AG04450 (cell line): ENCODE results near the gene SLC6A4. TPM values are rescaled to one million over a fixed set of nuclear protein-coding genes. Genes with fewer than 3 reads are reported as not detected.

Experiments
- CTCF ChIA-PET: fragments of 300-600, 350-600 bp; formaldehyde crosslinking; extraction: SDS; loops from one replicate; lab custom pipeline; 2022; ENCODE audit warnings: antibody characterized with exemption, inconsistent platforms; lab: Charles Lee
- POLR2A ChIA-PET: fragments of 350-600 bp; formaldehyde crosslinking; extraction: SDS; loops from one replicate; lab custom pipeline; 2021; ENCODE audit warnings: antibody characterized with exemption, inconsistent platforms; lab: Yijun Ruan, JAX
- DNase-seq: peaks from one replicate; pipeline ENCODE4 v3.0.0-alpha.2; 2011; ENCODE audit warnings: low read depth, low spot score
- H3K27ac ChIP-seq: one replicate; pipeline ENCODE4 v1.5.1; 2012; ENCODE audit warnings: low read depth, low read length, control low read depth
- H3K27me3 ChIP-seq: one replicate; pipeline ENCODE4 v1.6.0; 2012; ENCODE audit warnings: low read length; ENCODE audit not compliant: control insufficient read depth, insufficient read depth
- H3K4me3 ChIP-seq: 2 replicates; pipeline ENCODE4 v1.5.1; 2011; ENCODE audit warnings: mild to moderate bottlenecking, low read depth, low read length, control low read depth
- H3K9me3 ChIP-seq: 2 replicates; pipeline ENCODE4 v1.5.1; 2012; ENCODE audit warnings: low read length; ENCODE audit not compliant: control insufficient read depth, insufficient read depth
- CTCF ChIP-seq: IDR thresholded peaks from 2 replicates; pipeline ENCODE4 v1.5.1; 2011; ENCODE audit warnings: low read depth, low read length, control low read depth, inconsistent platforms
- polyA plus RNA-seq: library from polyadenylated mRNA; depleted of rRNA; stranded (reverse); fragments of >200 nt; gene quantifications from 2 replicates; pipeline ENCODE4 v1.2.3, GENCODE V29; 2011

The SLC6A4 gene
- polyA plus RNA-seq, 1 experiment, result not detected

GRCh38 chr17:30254150-30254549, 18.7 kb upstream of the SLC6A4 start:
- CTCF ChIA-PET, result no interaction called here
- H3K4me3 ChIP-seq, result no peak overlapping the region

GRCh38 chr17:30253312-30253711, 17.8 kb upstream of the SLC6A4 start:
- H3K4me3 ChIP-seq, result no peak overlapping the region
- H3K27me3 ChIP-seq, result no peaks in the 10 kb centered on the region
- H3K9me3 ChIP-seq, result no peaks in the 10 kb centered on the region
- DNase-seq, result no peak
- H3K27ac ChIP-seq, result no peak overlapping the region
- ChIA-PET CTCF (interaction anchor here (0.8 kb wide), 1 partner anchor 149 kb away, joined by 3 read pairs; no protein-coding TSS in a partner anchor), POLR2A (no interaction called here)
- TF ChIP-seq CTCF, result no peak

More at GRCh38 chr17:30254150-30254549, 18.7 kb upstream of the SLC6A4 start:
- H3K27ac ChIP-seq, result no peak overlapping the region
- POLR2A ChIA-PET, result no interaction called here
- no peaks in the 10 kb centered on the region for H3K9me3 ChIP-seq
- no peak for TF ChIP-seq CTCF
- DNase-seq, result no peak
- H3K27me3 ChIP-seq, result no peaks in the 10 kb centered on the region

GRCh38 chr17:30251931-30252330, 16.4 kb upstream of the SLC6A4 start:
- Histone ChIP-seq H3K27ac (no peak overlapping the region), H3K9me3 (no peaks in the 10 kb centered on the region), H3K27me3 (no peaks in the 10 kb centered on the region), H3K4me3 (no peak overlapping the region)
- TF ChIP-seq CTCF, result no peak
- DNase-seq, result no peak
- POLR2A ChIA-PET, result no interaction called here
- CTCF ChIA-PET, result no interaction called here

- ChIA-PET CTCF (no interaction called here), POLR2A (no interaction called here)
- H3K9me3 ChIP-seq, result no peaks in the 10 kb centered on the region
- no peak overlapping the region for H3K4me3 ChIP-seq
- DNase-seq, result no peak
- no peak overlapping the region for H3K27ac ChIP-seq
- no peaks in the 10 kb centered on the region for H3K27me3 ChIP-seq
- TF ChIP-seq CTCF, result no peak
Measured at GRCh38 chr17:30249460-30249859, 14.0 kb upstream of the SLC6A4 start.

- DNase-seq, result no peak
- Histone ChIP-seq H3K27me3 (no peaks in the 10 kb centered on the region), H3K9me3 (no peaks in the 10 kb centered on the region), H3K4me3 (no peak overlapping the region), H3K27ac (no peak overlapping the region)
- POLR2A ChIA-PET, result no interaction called here
- CTCF ChIA-PET, result no interaction called here
- TF ChIP-seq CTCF, result no peak
Measured at GRCh38 chr17:30248786-30249185, 13.3 kb upstream of the SLC6A4 start.
